Body of pancreas (tissue), 4 donors: Measurements from ENCODE around the gene DLGAP1.

Experiments used
- POLR2A ChIP-seq, 3 donors: fragments of 450-650 bp; IDR thresholded peaks; one replicate each; pipeline ENCODE4 v1.6.1; 2016; ENCODE audit warnings: antibody characterized with exemption in 3 of 3, mild to moderate bottlenecking in 2 of 3
- TF ChIP-seq, protein P1 (sequence below), 7 experiments: fragments of 450-650 bp in 4 of 7; fragments of 200-600 bp in 3 of 7; sonication (generic) in 3 of 7; IDR thresholded peaks; one replicate each; pipeline ENCODE4 v1.5.1; 2016 to 2019; ENCODE audit warnings: antibody characterized with exemption in 7 of 7

DNA sequence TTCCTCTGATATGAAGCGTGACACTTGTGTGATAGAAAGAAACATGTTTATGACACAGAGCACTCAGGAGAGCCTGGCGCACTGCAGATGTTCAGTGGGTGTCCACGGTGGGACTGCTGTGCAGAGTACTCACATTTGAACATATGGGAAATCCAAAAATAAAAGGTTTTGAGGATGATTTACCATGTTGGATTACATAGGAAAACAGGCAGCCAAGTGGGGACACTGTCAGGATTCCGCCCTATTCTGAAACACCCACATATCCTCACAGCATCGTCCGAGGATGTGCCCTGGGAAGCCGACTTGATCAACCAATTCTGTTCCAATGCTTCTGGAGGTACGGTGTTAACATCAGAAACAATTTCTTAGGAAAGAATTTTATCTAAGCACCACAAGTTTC is 741.4 kb downstream of the DLGAP1 start:
- TF ChIP-seq, protein P1, sequence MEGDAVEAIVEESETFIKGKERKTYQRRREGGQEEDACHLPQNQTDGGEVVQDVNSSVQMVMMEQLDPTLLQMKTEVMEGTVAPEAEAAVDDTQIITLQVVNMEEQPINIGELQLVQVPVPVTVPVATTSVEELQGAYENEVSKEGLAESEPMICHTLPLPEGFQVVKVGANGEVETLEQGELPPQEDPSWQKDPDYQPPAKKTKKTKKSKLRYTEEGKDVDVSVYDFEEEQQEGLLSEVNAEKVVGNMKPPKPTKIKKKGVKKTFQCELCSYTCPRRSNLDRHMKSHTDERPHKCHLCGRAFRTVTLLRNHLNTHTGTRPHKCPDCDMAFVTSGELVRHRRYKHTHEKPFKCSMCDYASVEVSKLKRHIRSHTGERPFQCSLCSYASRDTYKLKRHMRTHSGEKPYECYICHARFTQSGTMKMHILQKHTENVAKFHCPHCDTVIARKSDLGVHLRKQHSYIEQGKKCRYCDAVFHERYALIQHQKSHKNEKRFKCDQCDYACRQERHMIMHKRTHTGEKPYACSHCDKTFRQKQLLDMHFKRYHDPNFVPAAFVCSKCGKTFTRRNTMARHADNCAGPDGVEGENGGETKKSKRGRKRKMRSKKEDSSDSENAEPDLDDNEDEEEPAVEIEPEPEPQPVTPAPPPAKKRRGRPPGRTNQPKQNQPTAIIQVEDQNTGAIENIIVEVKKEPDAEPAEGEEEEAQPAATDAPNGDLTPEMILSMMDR (IDR thresholded peaks at IDR 0.05) = no peak
- no peak for TF ChIP-seq POLR2A (IDR thresholded peaks at IDR 0.05)
